Measurements from ENCODE around the gene LYG1. TPM values are rescaled to one million over a fixed set of nuclear protein-coding genes. Genes with fewer than 3 reads are reported as not detected.
A peak's percentile ranks its signal among the peaks of the same experiment; 100 is the strongest.

The LYG1 gene
- total and polyA plus RNA-seq, 9 of the 15 experiments (the other 6 are each of a cell fraction or from before 2014, with no cell fraction given) = 0.64 to 2.6 (median 1.2) TPM

- TF ChIP-seq, protein P1, sequence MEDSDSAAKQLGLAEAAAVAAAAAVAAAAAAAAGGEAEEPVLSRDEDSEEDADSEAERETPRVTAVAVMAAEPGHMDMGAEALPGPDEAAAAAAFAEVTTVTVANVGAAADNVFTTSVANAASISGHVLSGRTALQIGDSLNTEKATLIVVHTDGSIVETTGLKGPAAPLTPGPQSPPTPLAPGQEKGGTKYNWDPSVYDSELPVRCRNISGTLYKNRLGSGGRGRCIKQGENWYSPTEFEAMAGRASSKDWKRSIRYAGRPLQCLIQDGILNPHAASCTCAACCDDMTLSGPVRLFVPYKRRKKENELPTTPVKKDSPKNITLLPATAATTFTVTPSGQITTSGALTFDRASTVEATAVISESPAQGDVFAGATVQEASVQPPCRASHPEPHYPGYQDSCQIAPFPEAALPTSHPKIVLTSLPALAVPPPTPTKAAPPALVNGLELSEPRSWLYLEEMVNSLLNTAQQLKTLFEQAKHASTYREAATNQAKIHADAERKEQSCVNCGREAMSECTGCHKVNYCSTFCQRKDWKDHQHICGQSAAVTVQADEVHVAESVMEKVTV (CRISPR knock-in tag; IDR thresholded peaks at IDR 0.05) = no peak
- TF ChIP-seq POLR2B (IDR thresholded peaks at IDR 0.05; ENCODE audit: low read depth, partially characterized antibody) (no peak), THRAP3 (IDR thresholded peaks at IDR 0.05; ENCODE audit: borderline replicate concordance) (peak; percentile 85; the same call in 1 of the 2 replicates), TBP (optimal IDR thresholded peaks at IDR 0.05; ENCODE audit: low read depth, low read length) (no peak), KLF6 (CRISPR knock-in tag; IDR thresholded peaks at IDR 0.05; ENCODE audit: borderline replicate concordance) (no peak), GMEB1 (CRISPR knock-in tag; IDR thresholded peaks at IDR 0.05) (no peak), ZNF12 (CRISPR knock-in tag; IDR thresholded peaks at IDR 0.05) (no peak), BRD9 (IDR thresholded peaks at IDR 0.05; ENCODE audit: low read depth, partially characterized antibody) (peak; percentile 45), KDM5B (IDR thresholded peaks at IDR 0.05; ENCODE audit: insufficient replicate concordance, low read depth, low read length) (no peak), MEF2A (IDR thresholded peaks at IDR 0.05; ENCODE audit: control insufficient read depth, low read depth, low read length) (no peak), ZNF24 (IDR thresholded peaks at IDR 0.05) (no peak), GTF2E2 (tag; IDR thresholded peaks at IDR 0.05) (peak; percentile 60; the same call in 1 of the 2 replicates), ZNF239 (CRISPR knock-in tag; IDR thresholded peaks at IDR 0.05) (no peak), NFATC3 (IDR thresholded peaks at IDR 0.05) (peak; percentile 76; the same call in 1 of the 2 replicates), TRIM28 (IDR thresholded peaks at IDR 0.05) (no peak), MAFK (IDR thresholded peaks at IDR 0.05; ENCODE audit: low read length) (no peak), DNMT1 (IDR thresholded peaks at IDR 0.05) (0 out of 2 replicates have a peak, but pooled peaks have one; percentile 48), NBN (IDR thresholded peaks at IDR 0.05; ENCODE audit: low read depth) (no peak), MCM7 (IDR thresholded peaks at IDR 0.05) (no peak), EHMT2 (IDR thresholded peaks at IDR 0.05) (no peak), PREB (CRISPR knock-in tag; IDR thresholded peaks at IDR 0.05) (no peak), EP400 (IDR thresholded peaks at IDR 0.05) (no peak)
- TF ChIP-seq, protein P2, sequence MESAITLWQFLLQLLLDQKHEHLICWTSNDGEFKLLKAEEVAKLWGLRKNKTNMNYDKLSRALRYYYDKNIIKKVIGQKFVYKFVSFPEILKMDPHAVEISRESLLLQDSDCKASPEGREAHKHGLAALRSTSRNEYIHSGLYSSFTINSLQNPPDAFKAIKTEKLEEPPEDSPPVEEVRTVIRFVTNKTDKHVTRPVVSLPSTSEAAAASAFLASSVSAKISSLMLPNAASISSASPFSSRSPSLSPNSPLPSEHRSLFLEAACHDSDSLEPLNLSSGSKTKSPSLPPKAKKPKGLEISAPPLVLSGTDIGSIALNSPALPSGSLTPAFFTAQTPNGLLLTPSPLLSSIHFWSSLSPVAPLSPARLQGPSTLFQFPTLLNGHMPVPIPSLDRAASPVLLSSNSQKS (CRISPR knock-in tag; IDR thresholded peaks at IDR 0.05) = no peak
- TF ChIP-seq, protein P3, sequence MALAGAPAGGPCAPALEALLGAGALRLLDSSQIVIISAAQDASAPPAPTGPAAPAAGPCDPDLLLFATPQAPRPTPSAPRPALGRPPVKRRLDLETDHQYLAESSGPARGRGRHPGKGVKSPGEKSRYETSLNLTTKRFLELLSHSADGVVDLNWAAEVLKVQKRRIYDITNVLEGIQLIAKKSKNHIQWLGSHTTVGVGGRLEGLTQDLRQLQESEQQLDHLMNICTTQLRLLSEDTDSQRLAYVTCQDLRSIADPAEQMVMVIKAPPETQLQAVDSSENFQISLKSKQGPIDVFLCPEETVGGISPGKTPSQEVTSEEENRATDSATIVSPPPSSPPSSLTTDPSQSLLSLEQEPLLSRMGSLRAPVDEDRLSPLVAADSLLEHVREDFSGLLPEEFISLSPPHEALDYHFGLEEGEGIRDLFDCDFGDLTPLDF (CRISPR knock-in tag; IDR thresholded peaks at IDR 0.05) = no peak
These were observed 35.8 kb upstream of the LYG1 start (continued) for GRCh38 chr2:99336804-99337112.
